GM19239 (cell line): ENCODE measurements around the gene PAPPA.

ENCODE experiments used
- DNase-seq: peaks from one replicate; pipeline ENCODE4 v3.0.0; 2011; ENCODE audit warnings: low spot score; ENCODE audit not compliant: insufficient read length
- FAIRE-seq: peaks from 2 replicates; lab custom pipeline; 2011; peaks lifted over from hg19 to GRCh38; lab: Jason Lieb, UNC

The PAPPA gene

DNA sequence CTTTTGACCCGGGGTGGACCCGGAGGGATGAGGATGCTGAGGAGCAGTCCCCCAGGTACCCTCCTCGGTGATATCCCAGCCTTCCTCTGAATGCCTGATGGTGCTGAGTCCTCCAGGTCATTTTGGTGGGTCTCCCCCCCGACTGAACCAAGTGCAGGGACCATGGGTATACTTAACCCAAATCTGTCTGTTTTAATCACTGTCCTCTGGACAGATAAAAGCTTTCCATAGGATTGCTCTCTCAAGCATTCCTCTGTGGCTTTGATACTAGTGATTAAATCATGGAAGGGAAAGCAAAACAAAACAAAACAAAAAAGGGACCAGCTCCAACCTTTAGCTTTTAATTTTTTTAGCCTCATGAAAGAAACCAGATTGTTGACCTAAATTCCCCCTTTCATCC is 26.0 kb downstream of the PAPPA start:
- DNase-seq, result no peak
- FAIRE-seq, result no peak

GRCh38 chr9:116181853-116182610 is 28.4 kb downstream of the PAPPA start:
- no peak for FAIRE-seq

GRCh38 chr9:116182876-116183275 is 29.3 kb downstream of the PAPPA start:
- FAIRE-seq (no peak), DNase-seq (no peak)

More at GRCh38 chr9:116181853-116182610, 28.4 kb downstream of the PAPPA start:
- DNase-seq, result no peak

- FAIRE-seq, result no peak
- DNase-seq, result no peak
Measured at GRCh38 chr9:116187570-116188170, 34.1 kb downstream of the PAPPA start.

GRCh38 chr9:116189683-116190082 is 36.1 kb downstream of the PAPPA start:
- no peak for FAIRE-seq
- no peak for DNase-seq

DNA sequence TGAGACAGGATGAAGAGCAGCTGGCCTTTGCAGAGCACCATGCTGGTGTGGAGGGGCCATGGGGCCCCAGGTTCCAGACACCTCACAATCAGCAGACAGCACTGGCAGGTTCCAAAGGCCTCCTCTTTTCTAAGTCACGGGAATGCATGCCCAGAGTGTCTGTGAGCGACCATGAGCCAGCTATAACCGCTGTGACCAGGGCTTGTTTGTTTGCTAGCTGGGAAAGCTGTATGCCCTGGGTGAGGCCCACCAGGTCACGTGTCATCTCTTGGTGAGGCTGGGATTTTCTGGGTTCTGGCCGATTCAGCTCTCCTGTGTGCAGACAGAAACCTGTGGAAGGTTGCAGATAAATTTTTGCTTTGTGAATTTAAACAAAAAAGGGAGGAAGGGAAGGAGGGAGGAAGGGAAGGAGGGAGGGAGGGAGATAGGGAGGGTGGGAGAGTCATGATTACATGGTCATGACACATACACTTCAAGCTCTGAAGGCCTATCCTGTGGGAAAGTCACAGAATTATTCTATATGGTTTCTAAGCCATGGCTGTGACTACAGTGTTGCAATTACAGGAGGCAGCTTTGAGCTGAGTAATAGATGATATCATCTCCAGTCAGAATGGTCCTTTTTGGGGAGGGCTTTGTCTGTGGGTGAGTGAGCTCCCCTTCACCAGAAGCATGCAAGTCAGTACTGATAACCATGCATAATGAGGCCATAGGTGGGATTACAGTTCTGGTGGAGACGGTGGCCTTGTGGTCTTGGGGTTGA is 37.2 kb downstream of the PAPPA start:
- DNase-seq (no peak), FAIRE-seq (no peak)

DNA sequence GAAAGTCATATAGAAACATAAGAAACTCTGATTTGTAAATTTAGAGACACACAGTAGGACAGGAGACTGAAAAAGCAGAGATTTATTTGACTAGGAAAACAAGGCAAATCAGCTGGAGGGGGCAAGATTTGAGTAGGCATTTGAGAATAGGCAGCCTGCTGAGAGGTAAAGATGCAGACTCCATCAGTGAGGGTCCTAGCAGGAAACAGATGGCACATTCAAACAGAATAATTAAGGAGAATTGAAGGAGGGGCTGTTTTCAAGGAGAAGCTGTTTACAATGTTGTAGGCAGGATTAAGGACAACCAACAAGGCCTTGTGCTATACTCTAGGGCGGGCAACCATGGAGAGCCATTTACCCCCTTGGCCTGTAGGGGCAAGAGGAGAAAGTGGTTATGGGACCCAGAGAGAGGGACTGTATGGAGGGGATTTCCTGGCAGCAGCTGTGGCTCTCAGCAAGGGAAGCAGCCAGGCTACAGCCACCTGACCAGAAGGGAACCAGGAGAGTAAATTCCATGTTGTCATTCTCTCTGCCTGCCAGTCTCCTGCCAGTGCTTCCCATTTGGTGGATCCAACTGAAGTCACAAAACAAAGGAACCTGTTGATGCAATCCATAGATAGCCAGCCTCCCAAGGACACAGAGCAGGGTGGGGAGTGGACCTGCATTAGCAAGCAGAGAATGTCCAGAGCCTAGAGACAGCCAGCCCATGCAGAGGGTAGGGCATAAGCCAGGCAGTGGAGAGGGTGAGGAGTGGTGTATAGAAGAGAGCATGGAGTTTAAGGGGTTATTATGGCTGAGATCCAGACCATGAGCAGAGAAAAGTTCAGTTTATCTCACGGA is 38.2 kb downstream of the PAPPA start:
- FAIRE-seq (no peak), DNase-seq (no peak)

GRCh38 chr9:116193636-116194035 is 40.0 kb downstream of the PAPPA start:
- DNase-seq (no peak), FAIRE-seq (no peak)

DNA sequence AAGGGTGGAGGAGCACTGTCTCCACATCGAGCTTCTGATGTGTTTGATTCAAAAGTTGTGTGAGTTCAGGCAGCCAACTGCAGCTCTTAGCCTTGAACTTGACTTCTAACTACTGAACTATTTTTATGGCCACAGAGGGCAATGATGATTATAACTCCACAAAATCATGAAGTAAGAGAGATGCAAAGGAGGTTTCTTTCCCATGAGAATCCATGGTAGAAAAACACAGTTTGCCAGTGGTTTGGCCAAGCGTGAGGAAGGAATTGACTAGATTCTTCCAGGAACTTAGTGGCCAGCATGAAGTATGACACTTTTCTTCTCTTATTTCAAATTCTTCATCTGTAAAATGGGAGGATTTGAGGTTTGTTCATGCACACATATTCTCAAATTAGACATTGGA is 43.2 kb downstream of the PAPPA start:
- DNase-seq, result no peak
- FAIRE-seq, result no peak

DNA sequence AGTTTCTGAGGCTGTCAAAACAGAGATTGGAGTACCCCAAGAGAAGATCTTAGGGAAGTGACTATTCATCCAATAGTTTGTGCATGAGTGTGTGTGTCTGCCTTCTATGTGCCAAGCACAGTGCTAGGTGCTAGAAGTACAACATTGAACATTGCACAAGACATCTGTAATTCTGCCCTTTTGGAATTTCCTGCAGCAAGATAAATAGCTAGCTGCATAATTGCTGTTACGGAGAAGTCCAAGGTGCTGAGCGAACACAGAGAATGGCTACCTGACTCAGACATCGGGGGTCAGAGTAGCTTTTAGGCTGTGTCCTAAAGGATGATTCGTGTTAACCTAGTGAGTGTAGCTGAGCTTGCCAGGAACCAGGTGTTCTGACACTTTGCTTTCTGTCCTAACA is 44.8 kb downstream of the PAPPA start:
- no peak for FAIRE-seq
- DNase-seq, result no peak

GRCh38 chr9:116202219-116202912 is 48.8 kb downstream of the PAPPA start:
- no peak for DNase-seq
- no peak for FAIRE-seq

DNA sequence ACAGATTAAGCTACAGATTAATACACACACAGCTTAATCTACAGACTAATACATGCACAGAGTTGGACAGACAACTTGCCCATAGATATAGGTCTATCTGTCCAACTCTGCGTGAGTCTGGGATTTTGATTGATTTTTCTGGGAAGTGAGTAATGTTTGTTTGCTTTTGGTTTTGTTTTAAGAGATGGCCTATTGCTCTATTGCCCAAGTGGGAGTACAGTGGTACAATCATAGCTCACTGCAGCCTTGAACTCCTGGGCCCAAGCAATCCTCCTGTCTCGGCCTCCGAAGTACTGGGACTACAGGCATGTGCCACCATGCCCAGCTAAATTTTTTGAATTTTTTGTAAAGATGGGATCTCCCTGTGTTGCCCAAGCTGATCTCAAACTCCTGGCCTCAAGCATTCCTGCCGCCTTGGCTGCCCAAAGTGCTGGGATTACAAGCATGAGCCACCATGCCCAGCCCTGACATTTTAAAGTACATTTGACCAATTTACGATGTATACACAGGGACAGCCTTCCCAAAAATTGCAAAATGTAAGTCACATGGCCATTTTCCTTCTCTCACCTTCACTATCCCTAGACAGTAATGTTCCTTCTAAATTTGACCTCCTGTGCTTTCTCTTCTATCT is 50.8 kb downstream of the PAPPA start:
- DNase-seq (no peak), FAIRE-seq (no peak)

DNA sequence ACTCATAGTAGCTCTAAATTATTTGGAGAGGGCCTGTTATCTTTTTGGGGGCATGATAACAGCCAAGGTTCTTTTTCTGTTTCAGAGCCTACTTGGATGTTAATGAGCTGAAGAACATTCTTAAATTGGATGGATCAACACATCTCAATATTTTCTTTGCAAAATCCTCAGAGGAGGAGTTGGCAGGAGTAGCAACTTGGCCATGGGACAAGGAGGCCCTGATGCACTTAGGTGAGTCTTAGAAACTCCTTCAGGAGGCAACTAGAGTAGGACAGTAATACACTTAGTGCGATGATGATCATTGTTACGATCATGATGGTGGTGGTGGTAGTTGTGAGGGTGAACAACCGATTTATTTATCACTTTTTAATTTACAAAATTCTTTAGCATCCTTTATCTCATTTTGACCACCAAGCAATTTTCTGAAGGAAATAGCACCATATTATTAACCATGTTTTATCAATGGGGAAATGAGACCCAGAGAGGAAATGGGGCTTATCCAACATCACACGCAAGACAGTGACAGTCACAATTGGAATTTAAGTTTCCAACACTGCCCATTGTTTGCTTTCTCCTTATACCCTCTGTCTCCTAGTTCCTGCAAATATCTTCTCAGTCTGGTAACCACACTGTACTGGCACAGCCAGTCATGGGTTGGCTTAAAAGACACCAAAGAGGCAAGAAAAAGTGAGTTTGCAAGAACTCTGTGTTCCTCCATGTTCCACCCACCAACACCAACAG is 54.0 kb downstream of the PAPPA start:
- FAIRE-seq (no peak), DNase-seq (no peak)

GRCh38 chr9:116208417-116209232 is 55.0 kb downstream of the PAPPA start:
- DNase-seq, result no peak
- no peak for FAIRE-seq

GRCh38 chr9:116209414-116210116 is 56.0 kb downstream of the PAPPA start:
- DNase-seq, result no peak
- no peak for FAIRE-seq

GRCh38 chr9:116212986-116213692 is 59.5 kb downstream of the PAPPA start:
- DNase-seq (no peak), FAIRE-seq (no peak)

DNA sequence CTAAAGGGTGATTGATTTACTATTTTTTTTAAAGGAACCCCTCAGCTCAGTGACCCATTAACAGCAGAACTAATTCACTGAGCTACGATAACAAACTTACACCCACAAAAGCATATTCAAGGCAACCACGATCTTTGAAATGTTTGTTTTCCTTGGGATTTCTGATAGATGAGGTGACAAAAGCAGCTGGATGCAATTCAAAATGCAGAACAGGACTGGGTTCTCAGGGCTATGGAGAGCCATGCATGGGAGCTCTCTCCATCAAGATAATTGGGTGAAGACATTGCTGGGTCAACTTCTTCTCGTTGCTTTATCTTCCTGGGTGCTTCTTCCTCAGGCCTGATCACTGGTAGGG is 60.1 kb downstream of the PAPPA start:
- DNase-seq, result no peak
- no peak for FAIRE-seq
